Transverse colon (tissue), 4 donors: Measurements from ENCODE around the gene RAB40A. TPM values are rescaled to one million over a fixed set of nuclear protein-coding genes. Genes with fewer than 3 reads are reported as not detected.

Experiments used
- DNase-seq: peaks from one replicate; pipeline ENCODE4 v3.0.0-alpha.2; 2019
- H3K27ac ChIP-seq, 4 donors: fragments of 200-600 bp; sonication (generic); 2 replicates each; pipeline ENCODE4 v1.5.1; 2016 to 2018; ENCODE audit warnings: inconsistent platforms in 4 of 4
- H3K27me3 ChIP-seq: fragments of 200-600 bp; sonication (generic); 2 replicates; pipeline ENCODE4 v1.5.1; 2017; ENCODE audit warnings: inconsistent platforms
- H3K36me3 ChIP-seq, 4 donors: fragments of 200-600 bp; sonication (generic); 2 replicates each; pipeline ENCODE4 v1.5.1; 2017 to 2019; ENCODE audit warnings: inconsistent platforms in 4 of 4
- H3K4me1 ChIP-seq, 4 donors: fragments of 200-600 bp; sonication (generic); 2 replicates each; pipeline ENCODE4 v1.5.1; 2017 to 2020; ENCODE audit warnings: inconsistent platforms in 4 of 4
- H3K4me3 ChIP-seq, 4 donors: fragments of 200-600 bp; sonication (generic); 1 replicate in 1 of 4; 2 replicates in 3 of 4; pipeline versions ENCODE4 v1.5.1 to v1.6.1; 2017 to 2019; ENCODE audit warnings: inconsistent platforms in 4 of 4
- H3K9me3 ChIP-seq, 2 donors: fragments of 200-600 bp; sonication (generic); 2 replicates each; pipeline ENCODE4 v1.5.1; 2017 to 2019; ENCODE audit warnings: inconsistent platforms in 2 of 2
- EP300 ChIP-seq: sonication (generic); formaldehyde crosslinking; IDR thresholded peaks from one replicate; pipeline ENCODE4 v1.6.1; 2017; ENCODE audit warnings: antibody characterized with exemption, low read depth
- POLR2A ChIP-seq: fragments of 450-650 bp; IDR thresholded peaks from one replicate; pipeline ENCODE4 v1.6.1; 2016; ENCODE audit warnings: antibody characterized with exemption, mild to moderate bottlenecking, moderate library complexity
- POLR2AphosphoS5 ChIP-seq, 3 donors: sonication (generic); formaldehyde crosslinking; IDR thresholded peaks; one replicate each; pipeline ENCODE4 v1.6.1; 2016; ENCODE audit warnings: antibody characterized with exemption in 3 of 3
- WGBS, 2 donors: methylation state at CpG; one replicate each; pipeline ENCODE4 v1.1.5; 2018; ENCODE audit warnings: low coverage in 1 of 2; 5-methylcytosine and 5-hydroxymethylcytosine counted together
- in situ Hi-C, 4 donors: fragments of 200-750 bp; cut with MboI; loops; one replicate each; pipeline versions ENCODE4 v1.15.0 to v1.15.1; 2017; ENCODE audit warnings: low sequenced_read_pairs in 3 of 4, low pct_ligation_motif_present in 1 of 4, low pct_unique_long_range_greater_than_20kb in 1 of 4
- intact Hi-C: fragments of 100-400 bp; cut with DNase I; formaldehyde crosslinking; loops from one replicate; pipeline ENCODE4 v1.15.1; 2023; ENCODE audit warnings: low total_unique reads
- total RNA-seq, 4 donors: library from RNA; depleted of rRNA; stranded (reverse); fragments of >200 nt; gene quantifications; one replicate each; pipeline ENCODE4 v1.1.0, GENCODE V29; 2016
- TF ChIP-seq, protein P1 (sequence below), 5 experiments: fragments of 200-600 bp in 3 of 5; fragments of 450-650 bp in 2 of 5; sonication (generic) in 3 of 5; IDR thresholded peaks; 1 replicate in 2 of 5; 2 replicates in 3 of 5; pipeline ENCODE4 v1.5.1; 2016 to 2017; ENCODE audit warnings: antibody characterized with exemption in 5 of 5, inconsistent platforms in 3 of 5, mild to moderate bottlenecking in 2 of 5, moderate library complexity in 1 of 5

The RAB40A gene, protein sequence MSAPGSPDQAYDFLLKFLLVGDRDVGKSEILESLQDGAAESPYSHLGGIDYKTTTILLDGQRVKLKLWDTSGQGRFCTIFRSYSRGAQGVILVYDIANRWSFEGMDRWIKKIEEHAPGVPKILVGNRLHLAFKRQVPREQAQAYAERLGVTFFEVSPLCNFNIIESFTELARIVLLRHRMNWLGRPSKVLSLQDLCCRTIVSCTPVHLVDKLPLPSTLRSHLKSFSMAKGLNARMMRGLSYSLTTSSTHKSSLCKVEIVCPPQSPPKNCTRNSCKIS
- total RNA-seq = 1 to 10 TPM in 1 of 4 donors, under 1 TPM in 1, not detected in 2; 0.55 to 1.4 TPM

DNA sequence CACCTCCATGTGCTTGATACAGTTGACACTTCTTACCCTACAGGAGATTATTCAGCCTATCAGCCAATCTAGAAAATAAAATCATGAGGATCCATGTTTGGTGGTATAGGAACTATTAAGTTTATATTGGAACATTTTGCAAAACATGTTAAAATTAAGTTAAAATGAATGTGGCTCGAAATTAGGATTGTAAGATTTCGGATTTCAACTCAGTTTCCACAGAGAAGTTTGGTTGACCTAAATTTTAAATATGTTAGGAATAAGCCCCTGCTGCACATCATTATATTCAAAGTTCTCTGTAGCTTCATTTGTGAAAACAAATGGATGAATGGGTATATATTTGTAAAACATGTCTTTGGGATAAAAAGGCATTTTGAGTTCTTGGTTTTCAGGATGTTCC, at the start of gene RAB40A:
Gene RAB40A, minus strand, starts transcription at position 101 of the 400 bp plus-strand sequence. CDS start 18,733 bp downstream, outside the sequence.
- intact Hi-C loops = no loop called here
- Histone ChIP-seq H3K27me3 (no peaks in the 10 kb centered on the region), H3K36me3 (no peaks in the 10 kb centered on the region), H3K27ac (no peak within 1 kb of the TSS), H3K4me1 (no peaks in the 10 kb centered on the region), H3K9me3 (no peaks in the 10 kb centered on the region), H3K4me3 (no peak within 1 kb of the TSS)
- in situ Hi-C loops = no loop called here
- DNase-seq = no peak
- WGBS, 2 donors = 46% methylated on average over 2 of the region's 2 CpGs; no CpG with 5 or more reads in 1 of the 2 donors
- TF ChIP-seq POLR2A (no peak), EP300 (no peak), POLR2AphosphoS5 (IDR thresholded peaks at IDR 0.05) (no peak)
- TF ChIP-seq, protein P1, sequence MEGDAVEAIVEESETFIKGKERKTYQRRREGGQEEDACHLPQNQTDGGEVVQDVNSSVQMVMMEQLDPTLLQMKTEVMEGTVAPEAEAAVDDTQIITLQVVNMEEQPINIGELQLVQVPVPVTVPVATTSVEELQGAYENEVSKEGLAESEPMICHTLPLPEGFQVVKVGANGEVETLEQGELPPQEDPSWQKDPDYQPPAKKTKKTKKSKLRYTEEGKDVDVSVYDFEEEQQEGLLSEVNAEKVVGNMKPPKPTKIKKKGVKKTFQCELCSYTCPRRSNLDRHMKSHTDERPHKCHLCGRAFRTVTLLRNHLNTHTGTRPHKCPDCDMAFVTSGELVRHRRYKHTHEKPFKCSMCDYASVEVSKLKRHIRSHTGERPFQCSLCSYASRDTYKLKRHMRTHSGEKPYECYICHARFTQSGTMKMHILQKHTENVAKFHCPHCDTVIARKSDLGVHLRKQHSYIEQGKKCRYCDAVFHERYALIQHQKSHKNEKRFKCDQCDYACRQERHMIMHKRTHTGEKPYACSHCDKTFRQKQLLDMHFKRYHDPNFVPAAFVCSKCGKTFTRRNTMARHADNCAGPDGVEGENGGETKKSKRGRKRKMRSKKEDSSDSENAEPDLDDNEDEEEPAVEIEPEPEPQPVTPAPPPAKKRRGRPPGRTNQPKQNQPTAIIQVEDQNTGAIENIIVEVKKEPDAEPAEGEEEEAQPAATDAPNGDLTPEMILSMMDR (IDR thresholded peaks at IDR 0.05) = no peak

DNA sequence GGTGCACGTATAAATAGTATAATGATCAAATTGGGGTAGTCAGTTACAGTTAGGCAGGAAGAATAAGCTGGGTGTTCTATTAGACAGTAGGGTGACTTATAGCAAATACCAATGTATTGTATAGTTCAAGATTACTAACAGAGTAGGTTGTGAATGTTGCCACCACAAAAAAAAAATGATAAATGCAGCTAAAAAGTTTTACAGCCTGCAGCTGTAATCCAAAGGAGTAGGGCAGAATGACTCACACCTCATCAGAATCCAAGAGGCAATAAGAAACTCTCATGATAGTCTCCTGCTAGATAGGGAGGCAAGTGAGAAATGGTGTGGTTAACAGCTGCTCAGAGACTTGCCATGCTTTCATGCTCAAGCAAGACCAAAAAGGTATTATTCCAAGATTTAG, 46.5 kb upstream of the RAB40A start:
- no peak for TF ChIP-seq POLR2A
- TF ChIP-seq, protein P1 (IDR thresholded peaks at IDR 0.05) = no peak
- no peak for TF ChIP-seq EP300
- TF ChIP-seq POLR2AphosphoS5 (IDR thresholded peaks at IDR 0.05) = no peak
- intact Hi-C loops = no loop called here
- in situ Hi-C loops = no loop called here
- H3K27me3 ChIP-seq = no peaks in the 10 kb centered on the region
- WGBS, 2 donors = 40 to 60% methylated on average over 1 of the region's 1 CpG
- H3K27ac ChIP-seq = no peak overlapping the region
- no peak overlapping the region for H3K4me3 ChIP-seq
- no peaks in the 10 kb centered on the region for H3K4me1 ChIP-seq
- no peak for DNase-seq
- H3K9me3 ChIP-seq = no peaks in the 10 kb centered on the region
- no peaks in the 10 kb centered on the region for H3K36me3 ChIP-seq

DNA sequence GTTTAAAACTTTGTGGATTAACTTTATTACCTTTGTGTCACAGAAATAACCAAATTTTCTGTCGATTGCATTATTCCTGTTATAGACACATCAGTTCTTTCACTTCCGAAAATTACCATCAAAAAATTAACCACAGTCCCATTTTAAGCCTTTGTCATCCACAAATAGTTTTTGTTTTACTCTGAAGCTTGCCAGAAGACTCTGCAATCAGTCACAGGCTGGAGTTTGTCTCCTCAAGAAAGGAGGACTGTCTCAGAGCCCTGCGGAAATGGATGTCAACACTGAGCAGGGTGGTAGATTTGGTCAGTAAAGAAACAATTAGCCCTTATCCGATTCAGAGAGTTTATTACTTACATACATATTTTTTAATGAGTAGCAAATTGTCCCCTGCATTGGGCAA, 45.9 kb upstream of the RAB40A start:
- no peaks in the 10 kb centered on the region for H3K27me3 ChIP-seq
- in situ Hi-C loops = no loop called here
- TF ChIP-seq EP300 = no peak
- TF ChIP-seq POLR2AphosphoS5 (IDR thresholded peaks at IDR 0.05) = no peak
- TF ChIP-seq, protein P1 (IDR thresholded peaks at IDR 0.05) = no peak
- TF ChIP-seq POLR2A = no peak
- no peak overlapping the region for H3K27ac ChIP-seq
- no peak overlapping the region for H3K4me3 ChIP-seq
- no peaks in the 10 kb centered on the region for H3K9me3 ChIP-seq
- DNase-seq = no peak
- intact Hi-C loops = no loop called here
- WGBS, 2 donors = 71 to 86% methylated on average over 2 to 4 of the region's 4 CpGs
- H3K4me1 ChIP-seq = no peaks in the 10 kb centered on the region
- H3K36me3 ChIP-seq = no peaks in the 10 kb centered on the region

DNA sequence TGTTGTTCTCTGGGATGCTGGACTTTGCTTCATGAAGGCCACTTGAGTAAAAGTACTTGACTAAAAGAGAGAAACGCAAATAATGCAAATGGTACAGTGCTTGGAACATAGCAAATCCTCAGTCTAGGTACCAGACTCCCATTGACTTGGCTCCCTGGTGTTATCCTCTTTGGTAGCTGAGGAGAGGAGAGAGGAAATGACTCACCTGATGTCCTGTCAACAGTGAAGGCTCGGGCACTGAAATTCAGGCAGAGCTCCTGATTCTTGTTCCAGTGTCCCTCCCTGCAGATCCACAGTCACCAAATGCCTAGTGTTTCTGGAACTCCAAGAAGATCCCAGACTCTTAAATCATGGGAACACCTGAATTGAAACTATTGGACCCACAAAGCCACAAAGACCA, 43.5 kb upstream of the RAB40A start:
- in situ Hi-C loops = no loop called here
- no peaks in the 10 kb centered on the region for H3K27me3 ChIP-seq
- H3K4me1 ChIP-seq = no peaks in the 10 kb centered on the region
- intact Hi-C loops = no loop called here
- no peak overlapping the region for H3K4me3 ChIP-seq
- DNase-seq = no peak
- TF ChIP-seq POLR2AphosphoS5 (IDR thresholded peaks at IDR 0.05) (no peak), EP300 (no peak), POLR2A (no peak)
- TF ChIP-seq, protein P1 (IDR thresholded peaks at IDR 0.05) = no peak
- no peaks in the 10 kb centered on the region for H3K9me3 ChIP-seq
- H3K27ac ChIP-seq = no peak overlapping the region
- no peaks in the 10 kb centered on the region for H3K36me3 ChIP-seq
- WGBS, 2 donors = 63 to 88% methylated on average over 1 to 2 of the region's 2 CpGs
